K562 (cell line): ENCODE measurements around the gene TCF15. TPM values are rescaled to one million over a fixed set of nuclear protein-coding genes. Genes with fewer than 3 reads are reported as not detected.
A peak's percentile ranks its signal among the peaks of the same experiment; 100 is the strongest.

Source experiments
- ASH1L ChIP-seq: fragments of 450-650 bp; IDR thresholded peaks from 2 replicates; pipeline ENCODE4 v1.6.1; 2018; ENCODE audit warnings: borderline replicate concordance, mild to moderate bottlenecking, low read depth; ENCODE audit not compliant: partially characterized antibody
- ATF7 ChIP-seq: fragments of 450-650 bp; IDR thresholded peaks from 2 replicates; pipeline ENCODE4 v1.7.1; 2014; ENCODE audit warnings: mild to moderate bottlenecking, moderate library complexity
- ETS2 ChIP-seq: IDR thresholded peaks from 2 replicates; pipeline ENCODE4 v1.6.1; 2016; ENCODE audit warnings: borderline replicate concordance, missing genetic modification characterization, mild to moderate bottlenecking, moderate library complexity, missing compliant biosample characterization; ENCODE audit not compliant: poor library complexity, severe bottlenecking
- FOS ChIP-seq: IDR thresholded peaks from 3 replicates; pipeline ENCODE4 v1.6.1; 2011; ENCODE audit not compliant: insufficient read length; ENCODE audit errors: extremely low read depth
- HNRNPL ChIP-seq: fragments of 200-400 bp; formaldehyde crosslinking; IDR thresholded peaks from 2 replicates; pipeline ENCODE4 v1.6.1; 2017; ENCODE audit warnings: low read depth, mild to moderate bottlenecking, low read length
- L3MBTL2 ChIP-seq: fragments of 450-650 bp; IDR thresholded peaks from 2 replicates; pipeline ENCODE4 v1.6.1; 2016; ENCODE audit warnings: mild to moderate bottlenecking, moderate library complexity
- MAZ ChIP-seq, 2 experiments: fragments of 450-650 bp in 1 of 2; sonication (generic) in 1 of 2; formaldehyde crosslinking; IDR thresholded peaks in 1 of 2; conservative IDR thresholded peaks in 1 of 2; 2 replicates each; pipeline versions ENCODE4 v1.4.0 to v1.5.0; 2020; ENCODE audit warnings: mild to moderate bottlenecking in 1 of 2, missing genetic modification reagents in 1 of 2
- MCM7 ChIP-seq, 2 experiments: fragments of 450-650 bp; IDR thresholded peaks; 2 replicates each; pipeline ENCODE4 v1.6.1; 2016 to 2018
- RB1 ChIP-seq: fragments of 450-650 bp; IDR thresholded peaks from 2 replicates; pipeline ENCODE4 v1.6.1; 2017; ENCODE audit warnings: low read depth, mild to moderate bottlenecking
- SAFB ChIP-seq: fragments of 200-400 bp; formaldehyde crosslinking; IDR thresholded peaks from 2 replicates; pipeline ENCODE4 v1.6.1; 2017; ENCODE audit warnings: low read depth, low read length, borderline replicate concordance
- SMAD4 ChIP-seq: fragments of 250-450 bp; sonication (Bioruptor Pico); conservative IDR thresholded peaks from 2 replicates; pipeline ENCODE4 v1.8.0; 2021; ENCODE audit warnings: inconsistent platforms, mild to moderate bottlenecking, moderate library complexity
- SMC3 ChIP-seq: conservative IDR thresholded peaks from 2 replicates; pipeline ENCODE4 v1.6.1; 2011; ENCODE audit warnings: low read depth, low read length, improper control_type of control experiment; ENCODE audit not compliant: insufficient read depth
- SPI1 ChIP-seq: IDR thresholded peaks from 2 replicates; pipeline ENCODE4 v1.6.1; 2011; ENCODE audit warnings: low read depth, low read length, control low read depth, borderline replicate concordance
- ZNF121 ChIP-seq: sonication (generic); formaldehyde crosslinking; conservative IDR thresholded peaks from 2 replicates; pipeline ENCODE4 v1.8.0; 2022; ENCODE audit warnings: missing genetic modification reagents
- ZNF717 ChIP-seq: fragments of 250-450 bp; sonication (Bioruptor Pico); IDR thresholded peaks from 2 replicates; pipeline ENCODE4 v1.5.0; 2021
- polyA plus RNA-seq, 8 experiments: library from polyadenylated mRNA; depleted of rRNA in 4 of 8; stranded (reverse) in 5 of 8; unstranded in 3 of 8; fragments of >200 nt; fragmentation: Nextera tagmentation in 2 of 8; fragmentation: Illumina TruSeq in 1 of 8; extraction: Ambion mirVana in 2 of 8; extraction: Trizol in 1 of 8; gene quantifications; 2 replicates each; pipeline versions ENCODE4 v1.2.1 to v1.2.3, GENCODE V29; 2011 to 2014; ENCODE audit warnings: inconsistent platforms in 1 of 8, missing spikeins in 1 of 8
- total RNA-seq, 7 experiments: library from RNA; depleted of rRNA in 6 of 7; stranded (reverse); fragments of >200 nt in 6 of 7; fragmentation: Illumina TruSeq in 2 of 7; extraction: Trizol in 2 of 7; gene quantifications; 2 replicates each; pipeline versions ENCODE4 v1.2.1 to v1.2.3, GENCODE V29; 2011 to 2021; ENCODE audit warnings: low replicate concordance in 1 of 7
- TF ChIP-seq, protein P1 (sequence below): fragments of 450-650 bp; IDR thresholded peaks from 2 replicates; pipeline ENCODE4 v1.6.1; 2016; ENCODE audit warnings: low read depth
- TF ChIP-seq, protein P2 (sequence below): fragments of 450-650 bp; formaldehyde crosslinking; IDR thresholded peaks from 2 replicates; pipeline ENCODE4 v1.4.0; 2022; ENCODE audit warnings: missing genetic modification characterization
- TF ChIP-seq, protein P3 (sequence below), 3 experiments: fragments of 200-800 bp in 1 of 3; sonication (Bioruptor generic) in 1 of 3; sonication (generic) in 1 of 3; formaldehyde crosslinking in 1 of 3; IDR thresholded peaks; 2 replicates each; pipeline versions ENCODE4 v1.6.1 to v1.8.0; 2016 to 2022; ENCODE audit warnings: mild to moderate bottlenecking in 2 of 3, missing compliant biosample characterization in 2 of 3, missing genetic modification characterization in 2 of 3, missing genetic modification reagents in 1 of 3

The TCF15 gene
- total and polyA plus RNA-seq, 9 of the 15 experiments (the other 6 are each of a cell fraction or from before 2014, with no cell fraction given): 0.04 to 5.0 (median 1.2) TPM

DNA sequence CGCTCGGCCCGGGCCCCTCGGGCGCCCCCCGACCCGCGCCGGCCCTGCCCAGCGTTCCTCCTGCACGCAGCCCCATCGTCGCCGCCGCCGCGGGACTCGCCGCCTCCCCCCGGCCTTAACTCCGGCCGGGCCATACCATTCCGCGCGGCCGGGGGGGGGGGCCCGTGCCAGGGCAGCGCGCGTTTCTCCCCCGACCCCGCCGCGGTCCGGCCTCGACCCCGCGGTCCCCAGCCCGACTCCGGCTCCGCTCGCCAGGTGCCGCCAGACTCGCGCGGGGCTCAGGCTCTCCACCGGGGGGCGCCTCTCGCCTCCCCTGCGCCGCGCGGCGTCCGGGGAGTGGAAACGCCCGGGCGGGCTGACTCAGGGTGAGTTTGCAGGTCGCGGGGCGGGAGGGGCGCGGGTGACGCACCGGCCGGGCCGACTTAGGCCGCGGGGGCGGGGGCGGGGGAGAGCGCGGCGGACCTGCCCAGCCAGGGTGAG lies 43.0 kb upstream of the TCF15 start, which contains the start of gene SRXN1 (continued):
- TF ChIP-seq, protein P1, sequence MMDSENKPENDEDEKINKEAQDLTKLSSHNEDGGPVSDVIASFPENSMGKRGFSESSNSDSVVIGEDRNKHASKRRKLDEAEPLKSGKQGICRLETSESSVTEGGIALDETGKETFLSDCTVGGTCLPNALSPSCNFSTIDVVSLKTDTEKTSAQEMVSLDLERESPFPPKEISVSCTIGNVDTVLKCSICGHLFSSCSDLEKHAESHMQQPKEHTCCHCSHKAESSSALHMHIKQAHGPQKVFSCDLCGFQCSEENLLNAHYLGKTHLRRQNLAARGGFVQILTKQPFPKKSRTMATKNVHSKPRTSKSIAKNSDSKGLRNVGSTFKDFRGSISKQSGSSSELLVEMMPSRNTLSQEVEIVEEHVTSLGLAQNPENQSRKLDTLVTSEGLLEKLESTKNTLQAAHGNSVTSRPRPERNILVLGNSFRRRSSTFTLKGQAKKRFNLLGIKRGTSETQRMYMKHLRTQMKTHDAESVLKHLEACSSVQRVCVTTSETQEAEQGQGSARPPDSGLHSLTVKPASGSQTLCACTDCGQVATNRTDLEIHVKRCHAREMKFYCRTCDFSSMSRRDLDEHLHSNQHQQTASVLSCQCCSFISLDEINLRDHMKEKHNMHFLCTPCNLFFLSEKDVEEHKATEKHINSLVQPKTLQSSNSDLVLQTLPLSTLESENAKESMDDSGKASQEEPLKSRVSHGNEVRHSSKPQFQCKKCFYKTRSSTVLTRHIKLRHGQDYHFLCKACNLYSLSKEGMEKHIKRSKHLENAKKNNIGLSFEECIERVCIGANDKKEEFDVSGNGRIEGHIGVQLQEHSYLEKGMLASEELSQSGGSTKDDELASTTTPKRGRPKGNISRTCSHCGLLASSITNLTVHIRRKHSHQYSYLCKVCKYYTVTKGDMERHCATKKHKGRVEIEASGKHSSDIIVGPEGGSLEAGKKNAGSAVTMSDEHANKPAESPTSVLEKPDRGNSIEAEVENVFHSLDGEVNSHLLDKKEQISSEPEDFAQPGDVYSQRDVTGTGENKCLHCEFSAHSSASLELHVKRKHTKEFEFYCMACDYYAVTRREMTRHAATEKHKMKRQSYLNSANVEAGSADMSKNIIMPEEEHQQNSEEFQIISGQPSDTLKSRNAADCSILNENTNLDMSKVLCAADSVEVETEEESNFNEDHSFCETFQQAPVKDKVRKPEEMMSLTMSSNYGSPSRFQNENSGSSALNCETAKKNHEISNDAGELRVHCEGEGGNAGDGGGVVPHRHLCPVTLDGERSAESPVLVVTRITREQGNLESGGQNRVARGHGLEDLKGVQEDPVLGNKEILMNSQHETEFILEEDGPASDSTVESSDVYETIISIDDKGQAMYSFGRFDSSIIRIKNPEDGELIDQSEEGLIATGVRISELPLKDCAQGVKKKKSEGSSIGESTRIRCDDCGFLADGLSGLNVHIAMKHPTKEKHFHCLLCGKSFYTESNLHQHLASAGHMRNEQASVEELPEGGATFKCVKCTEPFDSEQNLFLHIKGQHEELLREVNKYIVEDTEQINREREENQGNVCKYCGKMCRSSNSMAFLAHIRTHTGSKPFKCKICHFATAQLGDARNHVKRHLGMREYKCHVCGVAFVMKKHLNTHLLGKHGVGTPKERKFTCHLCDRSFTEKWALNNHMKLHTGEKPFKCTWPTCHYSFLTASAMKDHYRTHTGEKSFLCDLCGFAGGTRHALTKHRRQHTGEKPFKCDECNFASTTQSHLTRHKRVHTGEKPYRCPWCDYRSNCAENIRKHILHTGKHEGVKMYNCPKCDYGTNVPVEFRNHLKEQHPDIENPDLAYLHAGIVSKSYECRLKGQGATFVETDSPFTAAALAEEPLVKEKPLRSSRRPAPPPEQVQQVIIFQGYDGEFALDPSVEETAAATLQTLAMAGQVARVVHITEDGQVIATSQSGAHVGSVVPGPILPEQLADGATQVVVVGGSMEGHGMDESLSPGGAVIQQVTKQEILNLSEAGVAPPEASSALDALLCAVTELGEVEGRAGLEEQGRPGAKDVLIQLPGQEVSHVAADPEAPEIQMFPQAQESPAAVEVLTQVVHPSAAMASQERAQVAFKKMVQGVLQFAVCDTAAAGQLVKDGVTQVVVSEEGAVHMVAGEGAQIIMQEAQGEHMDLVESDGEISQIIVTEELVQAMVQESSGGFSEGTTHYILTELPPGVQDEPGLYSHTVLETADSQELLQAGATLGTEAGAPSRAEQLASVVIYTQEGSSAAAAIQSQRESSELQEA: no peak
- TF ChIP-seq ETS2 (tag): no peak
- TF ChIP-seq SAFB: 0 out of 2 replicates have a peak, but pooled peaks have one; percentile 41
- no peak for TF ChIP-seq FOS
- TF ChIP-seq MAZ (CRISPR knock-in tag; conservative IDR thresholded peaks at IDR 0.05 in 1 of 2, IDR thresholded peaks at IDR 0.05 in 1 of 2): peak; percentile 85 to 86
- peak; percentile 76 for TF ChIP-seq RB1
- no peak for TF ChIP-seq SPI1
- no peak for TF ChIP-seq ASH1L
- peak; percentile 75; the same call in 1 of the 2 replicates for TF ChIP-seq HNRNPL
- no peak for TF ChIP-seq ZNF717 (CRISPR knock-in tag)
- peak; percentile 75 for TF ChIP-seq SMC3
- TF ChIP-seq, protein P2, sequence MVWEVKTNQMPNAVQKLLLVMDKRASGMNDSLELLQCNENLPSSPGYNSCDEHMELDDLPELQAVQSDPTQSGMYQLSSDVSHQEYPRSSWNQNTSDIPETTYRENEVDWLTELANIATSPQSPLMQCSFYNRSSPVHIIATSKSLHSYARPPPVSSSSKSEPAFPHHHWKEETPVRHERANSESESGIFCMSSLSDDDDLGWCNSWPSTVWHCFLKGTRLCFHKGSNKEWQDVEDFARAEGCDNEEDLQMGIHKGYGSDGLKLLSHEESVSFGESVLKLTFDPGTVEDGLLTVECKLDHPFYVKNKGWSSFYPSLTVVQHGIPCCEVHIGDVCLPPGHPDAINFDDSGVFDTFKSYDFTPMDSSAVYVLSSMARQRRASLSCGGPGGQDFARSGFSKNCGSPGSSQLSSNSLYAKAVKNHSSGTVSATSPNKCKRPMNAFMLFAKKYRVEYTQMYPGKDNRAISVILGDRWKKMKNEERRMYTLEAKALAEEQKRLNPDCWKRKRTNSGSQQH: no peak
- no peak for TF ChIP-seq L3MBTL2
- TF ChIP-seq ZNF121 (CRISPR knock-in tag): no peak
- no peak for TF ChIP-seq MCM7 (IDR thresholded peaks at IDR 0.05)
- TF ChIP-seq, protein P3, sequence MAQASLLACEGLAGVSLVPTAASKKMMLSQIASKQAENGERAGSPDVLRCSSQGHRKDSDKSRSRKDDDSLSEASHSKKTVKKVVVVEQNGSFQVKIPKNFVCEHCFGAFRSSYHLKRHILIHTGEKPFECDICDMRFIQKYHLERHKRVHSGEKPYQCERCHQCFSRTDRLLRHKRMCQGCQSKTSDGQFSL (CRISPR knock-in tag; IDR thresholded peaks at IDR 0.05): no peak
- TF ChIP-seq, protein P3 (tag; IDR thresholded peaks at IDR 0.05): no peak
- TF ChIP-seq ATF7: peak; percentile 96
- TF ChIP-seq SMAD4 (CRISPR knock-in tag): no peak; the same call in 1 of the 2 replicates
